K562 (cell line): Measurements from ENCODE around the gene NLRC3. TPM values are rescaled to one million over a fixed set of nuclear protein-coding genes. Genes with fewer than 3 reads are reported as not detected.
A peak's percentile ranks its signal among the peaks of the same experiment; 100 is the strongest.

Source experiments
- EGR1 ChIP-seq: fragments of 450-650 bp; conservative IDR thresholded peaks from 2 replicates; pipeline ENCODE4 v1.6.1; 2017; ENCODE audit warnings: mild to moderate bottlenecking
- ETV6 ChIP-seq, 3 experiments: fragments of 150-350 bp in 1 of 3; sonication (generic) in 1 of 3; formaldehyde crosslinking in 1 of 3; IDR thresholded peaks; 2 replicates each; pipeline versions ENCODE4 v1.6.1 to v1.8.0; 2014 to 2022; ENCODE audit warnings: borderline replicate concordance in 2 of 3, low read depth in 2 of 3, antibody characterized with exemption in 1 of 3, low read length in 1 of 3, mild to moderate bottlenecking in 1 of 3, missing genetic modification reagents in 1 of 3
- FOXA1 ChIP-seq: fragments of 450-650 bp; IDR thresholded peaks from 2 replicates; pipeline ENCODE4 v1.6.1; 2016; ENCODE audit warnings: mild to moderate bottlenecking, borderline replicate concordance
- HDAC6 ChIP-seq: IDR thresholded peaks from 2 replicates; pipeline ENCODE4 v1.6.1; 2012; ENCODE audit warnings: low read depth, mild to moderate bottlenecking, control low read depth, inconsistent platforms, low read length, moderate library complexity
- IRF2 ChIP-seq: sonication (generic); formaldehyde crosslinking; IDR thresholded peaks from 2 replicates; pipeline ENCODE4 v1.8.1; 2022; ENCODE audit warnings: mild to moderate bottlenecking, missing genetic modification reagents
- KHSRP ChIP-seq: fragments of 450-650 bp; IDR thresholded peaks from 2 replicates; pipeline ENCODE4 v1.6.1; 2017
- KLF6 ChIP-seq: fragments of 250-450 bp; sonication (Bioruptor Pico); IDR thresholded peaks from 2 replicates; pipeline ENCODE4 v1.4.0; 2020; ENCODE audit warnings: mild to moderate bottlenecking, moderate library complexity, borderline replicate concordance
- MAFG ChIP-seq: fragments of 450-650 bp; conservative IDR thresholded peaks from 2 replicates; pipeline ENCODE4 v1.6.1; 2016; ENCODE audit warnings: missing genetic modification characterization, missing compliant biosample characterization
- PHB ChIP-seq: fragments of 250-450 bp; sonication (Bioruptor Pico); IDR thresholded peaks from 2 replicates; pipeline ENCODE4 v1.5.0; 2021
- PML ChIP-seq: IDR thresholded peaks from 2 replicates; pipeline ENCODE4 v1.6.1; 2012; ENCODE audit warnings: low read length, inconsistent platforms
- PPARD ChIP-seq: fragments of 250-450 bp; sonication (Bioruptor Pico); IDR thresholded peaks from 2 replicates; pipeline ENCODE4 v1.8.0; 2022; ENCODE audit warnings: inconsistent platforms, mild to moderate bottlenecking, moderate library complexity
- SAP30 ChIP-seq: fragments of 200-600 bp; sonication (generic); IDR thresholded peaks from 2 replicates; pipeline ENCODE4 v1.6.1; 2012; ENCODE audit warnings: borderline replicate concordance, low read depth, mild to moderate bottlenecking, moderate library complexity, low read length, control low read depth, inconsistent platforms; ENCODE audit not compliant: insufficient read depth, poor library complexity, severe bottlenecking
- SMAD3 ChIP-seq: fragments of 450-650 bp; formaldehyde crosslinking; conservative IDR thresholded peaks from 2 replicates; pipeline ENCODE4 v1.4.0; 2020; ENCODE audit warnings: mild to moderate bottlenecking
- TEAD4 ChIP-seq, 2 experiments: sonication (generic) in 1 of 2; formaldehyde crosslinking in 1 of 2; IDR thresholded peaks; 2 replicates each; pipeline versions ENCODE4 v1.6.1 to v1.8.0; 2012 to 2022; ENCODE audit warnings: borderline replicate concordance in 1 of 2, inconsistent platforms in 1 of 2, low read length in 1 of 2, mild to moderate bottlenecking in 1 of 2, missing genetic modification reagents in 1 of 2
- U2AF1 ChIP-seq: fragments of 200-400 bp; formaldehyde crosslinking; optimal IDR thresholded peaks from 2 replicates; pipeline ENCODE3; 2017; ENCODE audit warnings: mild to moderate bottlenecking, low read depth, low read length, moderate library complexity
- WHSC1 ChIP-seq: IDR thresholded peaks from one replicate; pipeline ENCODE4 v1.6.1; 2012; ENCODE audit warnings: low read length, control low read depth, inconsistent platforms
- ZNF133 ChIP-seq: fragments of 250-450 bp; sonication (Bioruptor Pico); IDR thresholded peaks from 2 replicates; pipeline ENCODE4 v1.4.0; 2020; ENCODE audit warnings: mild to moderate bottlenecking
- ZNF134 ChIP-seq: fragments of 250-450 bp; sonication (Bioruptor Pico); conservative IDR thresholded peaks from 2 replicates; pipeline ENCODE4 v1.4.0; 2020
- ZNF143 ChIP-seq: sonication (generic); formaldehyde crosslinking; IDR thresholded peaks from 2 replicates; pipeline ENCODE4 v1.9.0; 2022; ENCODE audit warnings: mild to moderate bottlenecking, missing genetic modification reagents
- ZNF217 ChIP-seq: sonication (generic); formaldehyde crosslinking; IDR thresholded peaks from 2 replicates; pipeline ENCODE4 v1.8.0; 2022; ENCODE audit warnings: mild to moderate bottlenecking, missing genetic modification reagents
- ZNF282 ChIP-seq: sonication (generic); formaldehyde crosslinking; IDR thresholded peaks from 2 replicates; pipeline ENCODE4 v1.8.1; 2023; ENCODE audit warnings: missing genetic modification reagents
- ZNF695 ChIP-seq: fragments of 450-650 bp; formaldehyde crosslinking; IDR thresholded peaks from 2 replicates; pipeline ENCODE4 v1.4.0; 2020; ENCODE audit warnings: mild to moderate bottlenecking, moderate library complexity
- ZNF696 ChIP-seq: fragments of 250-450 bp; sonication (Bioruptor Pico); conservative IDR thresholded peaks from 2 replicates; pipeline ENCODE4 v1.4.0; 2020; ENCODE audit warnings: mild to moderate bottlenecking, moderate library complexity
- ZNF79 ChIP-seq: fragments of 250-450 bp; sonication (Bioruptor Pico); IDR thresholded peaks from 2 replicates; pipeline ENCODE4 v1.4.0; 2020; ENCODE audit warnings: low read depth, mild to moderate bottlenecking, moderate library complexity
- polyA plus RNA-seq, 8 experiments: library from polyadenylated mRNA; depleted of rRNA in 4 of 8; stranded (reverse) in 5 of 8; unstranded in 3 of 8; fragments of >200 nt; fragmentation: Nextera tagmentation in 2 of 8; fragmentation: Illumina TruSeq in 1 of 8; extraction: Ambion mirVana in 2 of 8; extraction: Trizol in 1 of 8; gene quantifications; 2 replicates each; pipeline versions ENCODE4 v1.2.1 to v1.2.3, GENCODE V29; 2011 to 2014; ENCODE audit warnings: inconsistent platforms in 1 of 8, missing spikeins in 1 of 8
- total RNA-seq, 7 experiments: library from RNA; depleted of rRNA in 6 of 7; stranded (reverse); fragments of >200 nt in 6 of 7; fragmentation: Illumina TruSeq in 2 of 7; extraction: Trizol in 2 of 7; gene quantifications; 2 replicates each; pipeline versions ENCODE4 v1.2.1 to v1.2.3, GENCODE V29; 2011 to 2021; ENCODE audit warnings: low replicate concordance in 1 of 7
- TF ChIP-seq, protein P1 (sequence below): fragments of 250-450 bp; sonication (Bioruptor Pico); IDR thresholded peaks from 2 replicates; pipeline ENCODE4 v1.8.0; 2021; ENCODE audit warnings: moderate library complexity, mild to moderate bottlenecking, inconsistent platforms
- TF ChIP-seq, protein P2 (sequence below): sonication (generic); formaldehyde crosslinking; IDR thresholded peaks from 2 replicates; pipeline ENCODE4 v1.8.1; 2023; ENCODE audit warnings: mild to moderate bottlenecking, missing genetic modification reagents
- TF ChIP-seq, protein P3 (sequence below): IDR thresholded peaks from 2 replicates; pipeline ENCODE4 v1.6.1; 2014; ENCODE audit warnings: antibody characterized with exemption

The NLRC3 gene
- total and polyA plus RNA-seq, 9 of the 15 experiments (the other 6 are each of a cell fraction or from before 2014, with no cell fraction given): 0.03 to 0.13 (median 0.03) TPM; not detected in 4

DNA sequence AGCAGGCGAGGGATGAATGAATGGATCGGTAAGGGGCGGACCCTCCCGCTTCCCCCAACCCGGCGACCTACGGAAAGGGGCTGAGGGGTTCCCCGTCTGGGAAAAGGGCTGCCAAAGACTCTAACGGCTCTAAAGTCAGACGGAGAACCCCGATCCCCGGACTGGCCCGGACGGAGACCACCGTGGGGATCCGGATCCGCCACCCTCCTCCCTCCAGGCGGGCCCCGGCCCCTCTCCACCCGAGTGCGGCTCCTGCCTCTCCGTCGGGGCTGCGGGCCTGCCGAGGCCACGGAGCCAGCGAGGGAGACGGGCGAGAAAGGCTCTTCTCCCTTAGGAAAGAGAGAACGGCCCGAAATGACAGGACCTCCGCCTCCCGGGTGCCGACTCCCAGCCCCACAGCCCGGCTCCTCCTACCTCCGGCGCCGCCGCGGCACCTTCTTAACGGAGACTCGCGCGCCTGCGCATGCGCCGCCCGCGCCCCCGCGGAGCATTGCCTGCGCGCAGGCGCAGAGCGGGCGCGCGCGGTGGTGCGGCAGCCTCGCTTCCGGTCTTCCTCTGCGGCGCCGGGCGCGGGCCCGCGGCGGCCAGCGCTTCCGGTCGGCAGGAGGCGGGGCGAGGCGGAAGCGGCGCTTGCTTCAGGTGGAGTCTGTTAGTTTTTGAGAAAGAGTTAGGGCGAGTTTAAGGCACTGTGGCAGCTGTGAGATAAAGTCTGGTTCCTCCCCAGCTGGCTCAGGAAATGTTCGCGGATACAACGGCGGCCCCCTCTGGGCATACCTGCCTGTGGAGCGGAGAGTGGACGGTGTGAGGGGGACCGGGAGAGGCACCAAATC lies 34.2 kb upstream of the NLRC3 start, which contains the start of gene SLX4 (continued):
- TF ChIP-seq TEAD4 (IDR thresholded peaks at IDR 0.05; ENCODE audit: low read length): no peak
- TF ChIP-seq TEAD4 (CRISPR knock-in tag; IDR thresholded peaks at IDR 0.05; ENCODE audit: borderline replicate concordance): no peak
- no peak for TF ChIP-seq KHSRP
- no peak for TF ChIP-seq WHSC1
- peak in 1 of 2 experiments; percentile 46; a peak in 2 of 4 replicates for TF ChIP-seq ETV6 (IDR thresholded peaks at IDR 0.05; ENCODE audit: borderline replicate concordance in 1 of 2, low read depth in 2 of 2, low read length in 1 of 2)
- no peak for TF ChIP-seq ETV6 (CRISPR knock-in tag; IDR thresholded peaks at IDR 0.05; ENCODE audit: borderline replicate concordance)
- TF ChIP-seq FOXA1: no peak
- no peak for TF ChIP-seq HDAC6
- TF ChIP-seq ZNF217 (CRISPR knock-in tag): no peak
- TF ChIP-seq, protein P1, sequence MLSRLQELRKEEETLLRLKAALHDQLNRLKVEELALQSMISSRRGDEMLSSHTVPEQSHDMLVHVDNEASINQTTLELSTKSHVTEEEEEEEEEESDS (CRISPR knock-in tag): no peak
- TF ChIP-seq ZNF696 (CRISPR knock-in tag): no peak
- peak; percentile 84 for TF ChIP-seq SAP30
- TF ChIP-seq ZNF133 (CRISPR knock-in tag): no peak
- TF ChIP-seq SMAD3: 0 out of 2 replicates have a peak, but pooled peaks have one; percentile 18
- TF ChIP-seq ZNF695 (CRISPR knock-in tag): no peak
- peak; percentile 28; the same call in 1 of the 2 replicates for TF ChIP-seq PML
- TF ChIP-seq MAFG: no peak
- TF ChIP-seq U2AF1: no peak
- no peak for TF ChIP-seq ZNF282 (CRISPR knock-in tag)
- TF ChIP-seq ZNF143 (CRISPR knock-in tag): no peak
- TF ChIP-seq PHB: no peak
- TF ChIP-seq, protein P2, sequence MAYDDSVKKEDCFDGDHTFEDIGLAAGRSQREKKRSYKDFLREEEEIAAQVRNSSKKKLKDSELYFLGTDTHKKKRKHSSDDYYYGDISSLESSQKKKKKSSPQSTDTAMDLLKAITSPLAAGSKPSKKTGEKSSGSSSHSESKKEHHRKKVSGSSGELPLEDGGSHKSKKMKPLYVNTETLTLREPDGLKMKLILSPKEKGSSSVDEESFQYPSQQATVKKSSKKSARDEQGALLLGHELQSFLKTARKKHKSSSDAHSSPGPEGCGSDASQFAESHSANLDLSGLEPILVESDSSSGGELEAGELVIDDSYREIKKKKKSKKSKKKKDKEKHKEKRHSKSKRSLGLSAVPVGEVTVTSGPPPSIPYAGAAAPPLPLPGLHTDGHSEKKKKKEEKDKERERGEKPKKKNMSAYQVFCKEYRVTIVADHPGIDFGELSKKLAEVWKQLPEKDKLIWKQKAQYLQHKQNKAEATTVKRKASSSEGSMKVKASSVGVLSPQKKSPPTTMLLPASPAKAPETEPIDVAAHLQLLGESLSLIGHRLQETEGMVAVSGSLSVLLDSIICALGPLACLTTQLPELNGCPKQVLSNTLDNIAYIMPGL (CRISPR knock-in tag): no peak
- TF ChIP-seq KLF6 (CRISPR knock-in tag): no peak
- TF ChIP-seq EGR1: peak; percentile 65
- no peak for TF ChIP-seq PPARD (CRISPR knock-in tag)
- TF ChIP-seq, protein P3, sequence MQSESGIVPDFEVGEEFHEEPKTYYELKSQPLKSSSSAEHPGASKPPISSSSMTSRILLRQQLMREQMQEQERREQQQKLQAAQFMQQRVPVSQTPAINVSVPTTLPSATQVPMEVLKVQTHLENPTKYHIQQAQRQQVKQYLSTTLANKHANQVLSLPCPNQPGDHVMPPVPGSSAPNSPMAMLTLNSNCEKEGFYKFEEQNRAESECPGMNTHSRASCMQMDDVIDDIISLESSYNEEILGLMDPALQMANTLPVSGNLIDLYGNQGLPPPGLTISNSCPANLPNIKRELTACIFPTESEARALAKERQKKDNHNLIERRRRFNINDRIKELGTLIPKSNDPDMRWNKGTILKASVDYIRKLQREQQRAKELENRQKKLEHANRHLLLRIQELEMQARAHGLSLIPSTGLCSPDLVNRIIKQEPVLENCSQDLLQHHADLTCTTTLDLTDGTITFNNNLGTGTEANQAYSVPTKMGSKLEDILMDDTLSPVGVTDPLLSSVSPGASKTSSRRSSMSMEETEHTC: no peak
- TF ChIP-seq IRF2 (CRISPR knock-in tag): no peak
- no peak for TF ChIP-seq ZNF134 (CRISPR knock-in tag)
- TF ChIP-seq ZNF79 (CRISPR knock-in tag): no peak
